C1 segment of cervical spinal cord (tissue), 14 donors: ENCODE measurements around the gene IQCB1.
A peak's percentile ranks its signal among the peaks of the same experiment; 100 is the strongest.
"Not testable (repeated sequence)": the region's sequence is repeated elsewhere in the genome, so short reads cannot be mapped to it uniquely, and the experiment has no call there.

Source experiments
- DNase-seq, 14 donors: peaks; one replicate each; lab custom pipeline; 2025; lab: John Stamatoyannopoulos, UW

Gene IQCB1

DNA sequence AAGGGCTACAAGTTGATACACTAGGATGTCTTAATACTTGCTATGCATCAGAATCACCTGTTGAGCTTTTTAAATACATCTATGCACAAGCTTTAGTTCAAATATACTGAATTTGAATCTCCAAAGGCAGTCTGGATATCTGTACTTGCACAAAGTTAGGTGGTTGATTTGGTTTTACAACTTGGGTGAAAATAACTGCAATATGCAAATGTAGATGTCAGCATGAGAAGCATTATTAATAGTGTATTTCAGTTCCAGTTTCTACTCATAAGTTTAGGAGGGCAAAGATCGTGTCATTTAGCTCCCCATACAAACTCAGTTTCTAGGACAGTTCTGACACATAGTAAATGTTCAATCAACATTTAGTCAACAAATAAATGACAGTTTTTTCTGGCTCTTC lies 25.6 kb downstream of the IQCB1 start:
- no peak for DNase-seq

DNA sequence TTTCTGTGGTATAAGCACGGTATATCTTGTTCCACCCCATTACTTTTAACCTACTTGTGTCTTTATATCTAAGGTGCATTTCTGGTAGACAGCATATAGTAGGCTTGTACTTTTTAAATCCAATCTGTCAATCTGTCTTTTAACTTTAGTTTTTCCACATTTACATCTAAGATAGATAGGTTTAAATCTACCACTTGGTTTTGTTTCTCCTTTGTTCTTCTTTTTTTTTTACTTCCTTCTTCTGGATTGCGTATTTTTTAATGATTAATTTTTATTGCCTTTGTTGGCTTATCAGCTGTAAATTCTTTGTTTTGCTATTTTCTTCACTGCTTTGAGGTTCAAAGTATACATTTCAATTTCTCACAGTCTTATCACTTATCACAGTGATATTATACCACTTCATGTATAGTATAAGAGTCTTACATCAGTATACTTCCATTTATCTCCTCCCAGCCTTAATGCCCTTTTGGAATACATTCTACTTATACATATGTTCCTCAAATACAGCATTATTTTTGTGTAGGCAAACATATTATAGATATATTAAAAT lies 31.0 kb downstream of the IQCB1 start:
- DNase-seq = no peak

DNA sequence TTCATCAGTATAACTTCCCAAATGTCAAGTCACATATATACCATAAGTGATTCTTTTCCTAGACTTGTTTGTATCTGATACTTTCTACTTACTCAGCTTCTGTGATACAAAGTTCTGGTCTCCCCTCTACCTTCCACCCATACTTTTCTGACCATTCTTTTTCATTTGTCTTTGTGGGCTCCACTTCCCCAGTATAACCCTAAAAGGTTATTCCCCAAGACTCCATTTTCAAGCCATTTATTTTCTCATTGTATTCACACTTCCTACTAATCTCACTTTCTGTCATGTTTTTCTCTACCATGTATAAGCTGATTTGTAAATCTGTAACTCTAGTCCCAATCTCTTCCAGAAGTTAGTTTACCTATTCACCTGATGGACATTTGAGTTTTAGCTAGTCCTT lies 34.0 kb downstream of the IQCB1 start:
- DNase-seq = no peak

- DNase-seq = no peak
Measured at GRCh38 chr3:121796970-121797369, 37.9 kb downstream of the IQCB1 start.

GRCh38 chr3:121794264-121794983 lies 40.4 kb downstream of the IQCB1 start:
- no peak for DNase-seq

DNA sequence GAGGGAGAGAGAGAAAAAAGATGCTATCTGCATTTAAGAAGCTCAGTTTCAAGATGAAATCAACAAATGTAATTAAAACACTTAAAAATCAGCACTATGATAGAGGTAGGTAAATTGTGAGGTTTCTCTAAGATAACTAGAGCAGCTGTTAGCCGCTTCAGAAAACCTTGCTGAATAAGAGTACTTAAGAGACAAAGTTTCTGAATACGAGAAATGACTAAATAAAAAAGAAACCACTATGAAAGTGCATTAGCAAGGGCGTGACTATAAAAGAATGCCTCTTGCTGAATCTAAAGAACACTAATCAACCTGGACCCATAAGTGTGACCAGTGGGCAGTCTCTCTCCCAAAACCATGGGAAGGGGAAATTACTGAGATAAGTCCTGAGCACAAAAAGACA lies 41.8 kb downstream of the IQCB1 start:
- DNase-seq = no peak

DNA sequence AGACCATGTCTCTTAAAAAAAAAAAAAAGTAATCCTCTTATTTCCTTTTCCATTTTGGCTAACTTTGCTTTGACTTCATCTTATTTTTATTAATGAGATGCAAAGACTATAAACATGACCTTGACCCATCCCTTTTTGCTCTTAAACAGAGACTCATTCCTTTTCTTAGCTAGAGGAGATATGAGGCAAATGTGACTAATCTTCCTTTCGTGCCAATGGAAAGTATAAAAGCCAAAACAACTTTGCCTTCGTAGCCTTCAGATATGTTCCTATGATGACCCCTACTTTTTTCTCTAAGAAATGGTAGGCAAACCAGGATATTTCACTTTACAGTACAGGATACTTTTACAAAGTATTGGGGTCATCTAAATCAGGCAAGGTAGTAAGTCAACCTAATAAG lies 48.4 kb downstream of the IQCB1 start:
- no peak for DNase-seq

- DNase-seq = not testable (repeated sequence)
Measured at GRCh38 chr3:121782784-121783183, 52.1 kb downstream of the IQCB1 start.

DNA sequence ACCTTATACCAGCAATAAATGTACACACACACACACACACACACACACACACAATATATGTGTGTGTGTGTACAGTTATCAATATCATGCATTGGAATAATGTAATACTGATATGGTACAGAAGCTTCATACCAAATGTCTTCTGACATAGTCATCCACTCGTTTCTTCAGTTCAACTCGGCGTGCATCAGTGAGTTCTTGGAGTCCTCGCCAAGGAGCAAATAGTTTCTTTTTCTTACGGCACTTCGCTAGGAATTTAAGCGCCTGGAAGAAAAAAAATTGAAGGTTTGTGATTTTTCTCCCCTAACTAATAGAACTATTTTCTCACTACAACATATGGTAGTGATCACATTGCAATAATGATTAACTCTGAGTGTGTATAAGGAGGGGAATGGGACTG lies 53.2 kb downstream of the IQCB1 start:
- no peak for DNase-seq

GRCh38 chr3:121775095-121775494 lies 59.8 kb downstream of the IQCB1 start:
- not testable (repeated sequence) for DNase-seq

- DNase-seq = no peak
Measured at GRCh38 chr3:121769246-121769645, 65.6 kb downstream of the IQCB1 start.

GRCh38 chr3:121768452-121768851 lies 66.4 kb downstream of the IQCB1 start:
- DNase-seq = no peak

DNA sequence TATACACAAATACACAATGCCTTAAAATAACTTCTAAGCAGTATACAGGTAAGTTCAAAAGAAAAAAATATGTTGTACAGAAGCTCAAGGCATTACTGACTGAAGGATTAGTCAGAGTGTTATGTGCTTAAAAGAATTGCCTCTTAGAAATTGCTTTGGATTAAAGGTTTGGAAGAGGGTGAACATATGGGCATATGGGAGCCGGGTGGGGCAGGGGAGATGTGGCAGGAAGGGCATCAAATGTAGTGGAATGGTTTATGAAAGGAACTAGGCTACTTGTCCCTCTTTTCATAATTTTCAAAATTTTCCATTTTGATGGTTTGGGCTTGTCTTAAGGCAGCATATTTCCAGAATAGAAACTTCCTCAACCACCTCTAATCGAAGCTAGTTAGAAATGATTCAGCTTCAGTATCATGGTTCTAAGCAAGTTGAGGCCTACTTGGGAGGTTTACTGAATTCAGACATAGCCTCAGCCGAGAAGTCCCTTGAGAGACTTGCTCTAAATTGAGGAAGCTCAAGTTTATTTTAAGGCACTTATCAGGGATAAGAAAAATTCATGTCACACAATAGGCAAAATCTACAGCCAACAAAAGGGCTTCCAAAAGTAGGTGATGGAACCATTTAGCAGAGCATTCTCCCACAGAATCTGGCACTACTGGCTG lies 75.2 kb downstream of the IQCB1 start:
- DNase-seq = no peak

- DNase-seq = no peak
Measured at GRCh38 chr3:121758727-121759450, 76.0 kb downstream of the IQCB1 start.

- no peak for DNase-seq
Measured at GRCh38 chr3:121757812-121758545, 76.9 kb downstream of the IQCB1 start.

GRCh38 chr3:121757087-121757811 lies 77.6 kb downstream of the IQCB1 start:
- DNase-seq = no peak

DNA sequence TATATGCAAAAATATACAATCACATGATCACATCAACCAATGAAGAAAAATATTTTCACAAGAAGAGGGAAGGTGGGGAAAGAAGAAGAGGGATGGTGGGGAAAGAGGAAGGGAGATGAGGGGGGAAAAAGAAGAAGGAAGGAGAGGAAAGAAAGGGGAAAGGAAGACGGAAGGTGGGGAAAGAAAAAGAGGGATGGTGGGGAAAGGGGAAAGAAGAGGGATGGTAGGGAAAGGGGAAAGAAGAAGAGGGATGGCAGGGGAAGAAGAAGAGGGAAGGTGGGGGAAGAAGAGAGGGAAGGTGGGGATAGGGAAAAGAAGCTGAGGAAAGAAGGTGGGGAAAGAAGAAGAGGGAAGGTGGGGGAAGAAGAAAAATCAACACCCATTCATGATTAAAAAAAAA lies 82.1 kb downstream of the IQCB1 start:
- no peak for DNase-seq

- DNase-seq = no peak
Measured at GRCh38 chr3:121752261-121752660, 82.6 kb downstream of the IQCB1 start.

DNA sequence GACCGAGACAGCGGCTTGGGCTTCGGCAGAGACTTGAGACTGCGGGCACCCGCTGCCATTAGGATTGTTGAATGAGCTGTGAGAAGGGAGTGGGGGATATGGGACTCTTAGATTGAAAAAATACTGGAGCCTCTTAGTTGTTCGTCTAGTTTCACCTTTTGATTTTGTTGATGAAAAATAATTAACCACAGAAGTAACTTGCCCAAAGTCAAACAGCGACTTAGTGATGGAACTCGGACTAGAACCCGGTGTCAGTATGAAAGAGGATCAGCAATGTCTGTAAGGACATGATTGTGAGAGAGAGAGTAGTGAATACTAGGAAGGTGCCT lies 84.8 kb downstream of the IQCB1 start:
- DNase-seq = no peak

DNA sequence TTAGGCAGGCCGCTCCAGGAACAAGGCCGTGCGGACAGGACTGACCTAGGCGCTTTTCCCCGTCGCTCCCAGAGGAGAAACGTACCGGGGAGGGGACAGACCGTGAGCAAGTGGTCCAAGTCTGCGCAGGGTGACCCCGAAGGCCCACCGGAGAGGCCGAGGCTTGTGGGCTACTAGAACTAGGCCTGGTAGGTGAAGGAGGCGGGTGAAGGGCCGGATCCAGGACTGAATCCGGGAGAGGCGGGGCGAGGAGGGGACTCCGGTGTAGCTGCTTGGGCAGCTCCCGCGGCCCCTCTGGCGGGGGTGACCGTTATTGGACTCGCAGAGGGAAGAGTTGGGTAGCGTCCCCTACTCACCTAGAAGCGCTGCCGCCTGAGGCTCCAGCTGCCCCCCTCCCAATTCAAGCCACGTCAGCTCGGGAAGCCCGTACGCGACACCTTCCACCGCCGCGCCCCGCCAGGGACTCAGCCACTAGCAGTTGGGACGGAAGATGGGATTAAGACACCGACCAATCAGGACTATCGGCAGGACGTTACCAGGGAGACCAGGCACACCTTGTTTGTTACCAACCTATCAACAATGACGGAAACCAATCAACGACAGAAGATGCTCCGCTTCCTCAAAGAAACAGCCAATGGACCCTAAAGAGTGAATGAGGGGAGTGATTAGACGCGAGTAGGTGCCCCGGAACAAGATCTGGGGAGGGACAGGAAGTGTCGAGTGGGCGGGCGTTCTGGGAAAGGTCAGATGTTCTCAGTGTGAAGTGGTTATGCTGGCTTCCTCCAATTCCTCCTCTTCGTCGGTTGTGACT lies 85.4 kb downstream of the IQCB1 start, which contains the start of gene GOLGB1:
GOLGB1 (minus strand) TSS at position 466 of the 811 bp plus-strand sequence. CDS start 18,770 bp downstream, outside the sequence.
- peak; percentile 85 to 100 (median 94) for DNase-seq
